Cardiac muscle cell (in vitro differentiated cells and primary cell): ENCODE measurements around the gene GPR68. TPM values are rescaled to one million over a fixed set of nuclear protein-coding genes. Genes with fewer than 3 reads are reported as not detected.

Experiments used
- DNase-seq, 2 donors: peaks; one replicate each; pipeline versions ENCODE4 v3.0.0 to v3.0.0-alpha.2; 2010 to 2017; ENCODE audit warnings: low read depth in 1 of 2, low spot score in 1 of 2
- H3K27ac ChIP-seq: fragments of 200-600 bp; sonication (generic); 2 replicates; pipeline ENCODE4 v1.5.1; 2016
- H3K27me3 ChIP-seq: fragments of 200-600 bp; sonication (generic); 2 replicates; pipeline ENCODE4 v1.6.0; 2016; ENCODE audit warnings: control low read depth
- H3K36me3 ChIP-seq: fragments of 200-600 bp; sonication (generic); 2 replicates; pipeline ENCODE4 v1.5.1; 2016; ENCODE audit warnings: control low read depth
- H3K4me1 ChIP-seq: fragments of 200-600 bp; sonication (generic); 2 replicates; pipeline ENCODE4 v1.8.1; 2017; ENCODE audit warnings: low read depth, mild to moderate bottlenecking, mixed run types
- H3K4me3 ChIP-seq: fragments of 200-600 bp; sonication (generic); 2 replicates; pipeline ENCODE4 v1.5.1; 2016; ENCODE audit warnings: mild to moderate bottlenecking
- H3K9me3 ChIP-seq: fragments of 200-600 bp; sonication (generic); 2 replicates; pipeline ENCODE4 v1.5.1; 2017; ENCODE audit warnings: low read depth, mild to moderate bottlenecking, control low read depth
- polyA plus RNA-seq: library from polyadenylated mRNA; unstranded; fragments of >200 nt; fragmentation: Nextera tagmentation; extraction: Ambion mirVana; gene quantifications from 2 replicates; pipeline ENCODE4 v1.2.1, GENCODE V29; 2016
- total RNA-seq: library from RNA; depleted of rRNA; stranded (reverse); fragments of >200 nt; gene quantifications from 2 replicates; pipeline ENCODE4 v1.2.3, GENCODE V29; 2016
- TF ChIP-seq, protein P1 (sequence below): IDR thresholded peaks from 2 replicates; pipeline ENCODE4 v1.5.1; 2012; ENCODE audit warnings: low read depth, mild to moderate bottlenecking, low read length

Gene GPR68
- total and polyA plus RNA-seq, 2 experiments from 2014 or later: 0.22 to 0.42 TPM

DNA sequence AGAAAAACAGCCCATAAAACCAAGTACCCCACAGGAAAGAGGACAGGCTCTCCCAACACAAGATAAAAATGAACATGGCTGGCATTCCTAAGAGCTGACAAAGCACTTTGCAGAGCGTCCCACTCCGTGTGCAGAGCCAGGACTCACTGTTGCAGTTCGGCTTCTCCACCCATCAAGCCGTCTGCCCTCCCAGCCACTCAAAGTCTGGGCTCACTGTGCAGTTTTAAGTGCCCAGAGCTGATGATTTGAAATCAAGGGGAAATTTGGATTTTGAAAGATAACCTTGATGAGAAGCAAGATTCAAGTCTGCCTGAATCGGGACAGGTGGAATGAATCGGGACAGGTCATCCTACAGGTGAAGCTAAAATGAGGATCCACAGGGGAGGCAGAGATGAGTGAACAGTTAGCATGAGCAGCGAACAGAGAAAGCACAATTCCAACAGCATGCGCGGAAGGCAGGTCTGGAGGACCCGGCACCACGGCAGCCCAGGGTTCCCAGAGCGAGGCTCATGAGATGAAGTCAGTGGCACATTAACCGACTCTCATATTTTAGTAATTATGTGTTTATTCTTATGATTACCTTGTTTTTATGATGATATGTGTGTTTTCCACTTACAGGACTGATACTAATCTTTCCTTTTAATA, 39.8 kb upstream of the GPR68 start:
- Histone ChIP-seq H3K9me3 (no peaks in the 10 kb centered on the region), H3K27ac (no peak overlapping the region), H3K36me3 (no peaks in the 10 kb centered on the region), H3K4me1 (peaks cover 21% of the 10 kb centered on the region), H3K27me3 (no peaks in the 10 kb centered on the region), H3K4me3 (no peak overlapping the region)
- peak; percentile 71 to 82 for DNase-seq
- TF ChIP-seq, protein P1, sequence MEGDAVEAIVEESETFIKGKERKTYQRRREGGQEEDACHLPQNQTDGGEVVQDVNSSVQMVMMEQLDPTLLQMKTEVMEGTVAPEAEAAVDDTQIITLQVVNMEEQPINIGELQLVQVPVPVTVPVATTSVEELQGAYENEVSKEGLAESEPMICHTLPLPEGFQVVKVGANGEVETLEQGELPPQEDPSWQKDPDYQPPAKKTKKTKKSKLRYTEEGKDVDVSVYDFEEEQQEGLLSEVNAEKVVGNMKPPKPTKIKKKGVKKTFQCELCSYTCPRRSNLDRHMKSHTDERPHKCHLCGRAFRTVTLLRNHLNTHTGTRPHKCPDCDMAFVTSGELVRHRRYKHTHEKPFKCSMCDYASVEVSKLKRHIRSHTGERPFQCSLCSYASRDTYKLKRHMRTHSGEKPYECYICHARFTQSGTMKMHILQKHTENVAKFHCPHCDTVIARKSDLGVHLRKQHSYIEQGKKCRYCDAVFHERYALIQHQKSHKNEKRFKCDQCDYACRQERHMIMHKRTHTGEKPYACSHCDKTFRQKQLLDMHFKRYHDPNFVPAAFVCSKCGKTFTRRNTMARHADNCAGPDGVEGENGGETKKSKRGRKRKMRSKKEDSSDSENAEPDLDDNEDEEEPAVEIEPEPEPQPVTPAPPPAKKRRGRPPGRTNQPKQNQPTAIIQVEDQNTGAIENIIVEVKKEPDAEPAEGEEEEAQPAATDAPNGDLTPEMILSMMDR: no peak

DNA sequence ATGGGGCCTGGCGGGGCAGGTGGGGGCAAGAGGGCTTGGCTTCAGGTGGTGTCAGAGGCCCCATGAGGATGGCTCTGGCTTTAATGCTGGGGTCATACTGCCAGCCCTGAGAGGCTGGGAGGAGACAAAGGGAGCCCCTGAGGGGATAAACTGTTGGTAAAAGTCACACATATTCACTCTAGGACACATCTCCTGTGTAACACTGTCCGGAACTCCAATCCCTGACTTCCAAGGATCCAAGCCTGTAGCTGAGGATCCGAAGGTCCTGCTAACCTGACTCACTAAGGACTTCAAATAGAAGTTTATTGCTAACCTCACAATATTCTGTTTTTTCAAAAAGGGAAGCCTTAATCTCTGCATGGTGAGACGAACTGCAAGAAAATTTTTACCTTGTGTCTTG, 39.2 kb upstream of the GPR68 start:
- Histone ChIP-seq H3K9me3 (no peaks in the 10 kb centered on the region), H3K36me3 (no peaks in the 10 kb centered on the region), H3K27me3 (no peaks in the 10 kb centered on the region), H3K4me1 (peaks cover 21% of the 10 kb centered on the region), H3K4me3 (no peak overlapping the region), H3K27ac (no peak overlapping the region)
- DNase-seq: no peak
- TF ChIP-seq, protein P1: no peak

DNA sequence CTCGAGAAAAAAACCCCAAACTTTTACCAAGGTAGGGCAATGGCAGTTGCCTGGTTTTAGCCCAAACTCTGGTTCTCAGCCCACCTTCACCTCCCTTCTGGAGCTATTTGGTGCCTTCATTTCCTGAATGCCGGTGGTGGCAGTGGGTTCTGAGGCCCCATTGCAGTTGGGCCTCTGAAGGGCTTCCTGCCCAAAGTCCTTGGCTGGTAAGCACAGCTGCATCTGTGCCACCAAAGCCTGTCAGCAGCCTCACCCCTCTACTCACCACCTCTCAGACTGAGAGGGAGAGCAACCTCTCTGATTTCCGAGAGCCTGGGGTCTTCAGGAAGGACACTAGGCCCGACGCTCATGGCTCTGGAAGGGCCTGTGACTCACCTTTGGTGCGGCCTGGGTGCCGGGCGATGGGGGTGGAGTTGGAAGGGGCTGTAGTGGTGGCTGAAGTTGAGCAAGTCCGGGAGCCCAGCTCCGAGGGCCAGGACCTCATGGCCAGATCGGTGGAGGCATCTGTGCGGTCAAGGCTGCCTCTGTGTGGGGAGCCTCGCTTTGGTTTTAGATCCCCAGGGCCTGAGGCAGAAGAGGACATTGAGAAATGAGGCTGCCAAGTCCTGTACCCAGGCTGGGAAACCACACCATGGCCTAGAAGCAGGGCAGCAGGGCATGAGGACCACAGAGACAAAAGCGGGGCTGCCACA, 38.6 kb upstream of the GPR68 start:
- Histone ChIP-seq H3K27ac (no peak overlapping the region), H3K4me3 (no peak overlapping the region), H3K4me1 (peaks cover 21% of the 10 kb centered on the region), H3K36me3 (no peaks in the 10 kb centered on the region), H3K9me3 (no peaks in the 10 kb centered on the region), H3K27me3 (no peaks in the 10 kb centered on the region)
- no peak for DNase-seq
- TF ChIP-seq, protein P1: no peak

- no peak overlapping the region for H3K4me3 ChIP-seq
- H3K27me3 ChIP-seq: no peaks in the 10 kb centered on the region
- H3K9me3 ChIP-seq: no peaks in the 10 kb centered on the region
- no peak for DNase-seq
- H3K27ac ChIP-seq: no peak overlapping the region
- peaks cover 21% of the 10 kb centered on the region for H3K4me1 ChIP-seq
- TF ChIP-seq, protein P1: no peak
- H3K36me3 ChIP-seq: no peaks in the 10 kb centered on the region
These were observed 36.8 kb upstream of the GPR68 start for GRCh38 chr14:91281346-91281745.

- Histone ChIP-seq H3K4me1 (peaks cover 17% of the 10 kb centered on the region), H3K36me3 (no peaks in the 10 kb centered on the region), H3K27ac (no peak overlapping the region), H3K9me3 (no peaks in the 10 kb centered on the region), H3K4me3 (no peak overlapping the region), H3K27me3 (no peaks in the 10 kb centered on the region)
- DNase-seq: no peak
- TF ChIP-seq, protein P1: no peak
These were observed 35.6 kb upstream of the GPR68 start for GRCh38 chr14:91280129-91280528.
